22Rv1 (cell line): ENCODE results near the gene HELT.
"Not testable (repeated sequence)": the region's sequence is repeated elsewhere in the genome, so short reads cannot be mapped to it uniquely, and the experiment has no call there.

Source experiments
- ZFX ChIP-seq: fragments of 450-650 bp; IDR thresholded peaks from 2 replicates; pipeline ENCODE4 v1.6.1; 2017; ENCODE audit warnings: antibody characterized with exemption, borderline replicate concordance
- TF ChIP-seq, protein P1 (sequence below): fragments of 450-650 bp; IDR thresholded peaks from 2 replicates; pipeline ENCODE4 v1.5.1; 2017; ENCODE audit warnings: mild to moderate bottlenecking

DNA sequence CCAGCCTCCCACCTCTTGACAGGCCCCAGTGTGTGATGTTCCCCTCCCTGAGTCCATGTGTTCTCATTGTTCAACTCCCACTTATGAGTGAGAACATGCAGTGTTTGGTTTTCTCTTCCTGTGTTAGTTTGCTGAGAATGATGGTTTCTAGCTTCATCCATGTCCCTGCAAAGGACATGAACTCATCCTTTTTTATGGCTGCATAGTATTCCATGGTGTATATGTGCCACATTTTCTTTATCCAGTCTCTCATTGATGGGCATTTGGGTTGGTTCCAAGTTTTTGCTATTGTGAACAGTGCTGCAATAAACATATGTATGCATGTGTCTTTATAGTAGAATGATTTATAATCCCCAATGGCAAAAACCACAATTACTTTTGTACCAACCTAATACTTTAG, 20.6 kb upstream of the HELT start:
- TF ChIP-seq, protein P1, sequence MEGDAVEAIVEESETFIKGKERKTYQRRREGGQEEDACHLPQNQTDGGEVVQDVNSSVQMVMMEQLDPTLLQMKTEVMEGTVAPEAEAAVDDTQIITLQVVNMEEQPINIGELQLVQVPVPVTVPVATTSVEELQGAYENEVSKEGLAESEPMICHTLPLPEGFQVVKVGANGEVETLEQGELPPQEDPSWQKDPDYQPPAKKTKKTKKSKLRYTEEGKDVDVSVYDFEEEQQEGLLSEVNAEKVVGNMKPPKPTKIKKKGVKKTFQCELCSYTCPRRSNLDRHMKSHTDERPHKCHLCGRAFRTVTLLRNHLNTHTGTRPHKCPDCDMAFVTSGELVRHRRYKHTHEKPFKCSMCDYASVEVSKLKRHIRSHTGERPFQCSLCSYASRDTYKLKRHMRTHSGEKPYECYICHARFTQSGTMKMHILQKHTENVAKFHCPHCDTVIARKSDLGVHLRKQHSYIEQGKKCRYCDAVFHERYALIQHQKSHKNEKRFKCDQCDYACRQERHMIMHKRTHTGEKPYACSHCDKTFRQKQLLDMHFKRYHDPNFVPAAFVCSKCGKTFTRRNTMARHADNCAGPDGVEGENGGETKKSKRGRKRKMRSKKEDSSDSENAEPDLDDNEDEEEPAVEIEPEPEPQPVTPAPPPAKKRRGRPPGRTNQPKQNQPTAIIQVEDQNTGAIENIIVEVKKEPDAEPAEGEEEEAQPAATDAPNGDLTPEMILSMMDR = not testable (repeated sequence)
- TF ChIP-seq ZFX = not testable (repeated sequence)
